KOPT-K1 (cell line): ENCODE measurements around the gene CSNK1A1.
"Not testable (repeated sequence)": the region's sequence is repeated elsewhere in the genome, so short reads cannot be mapped to it uniquely, and the experiment has no call there.

ENCODE experiments used
- H3K27ac ChIP-seq: fragments of 200-600 bp; sonication (generic); 2 replicates; pipeline ENCODE4 v1.5.1; 2016; ENCODE audit warnings: antibody characterized with exemption, mild to moderate bottlenecking, low read depth, low read length; ENCODE audit not compliant: poor library complexity, severe bottlenecking
- H3K36me3 ChIP-seq: fragments of 200-600 bp; sonication (generic); 2 replicates; pipeline ENCODE4 v1.5.1; 2017; ENCODE audit warnings: antibody characterized with exemption, mild to moderate bottlenecking, low read length, moderate library complexity; ENCODE audit not compliant: insufficient read depth
- H3K9me3 ChIP-seq: fragments of 200-600 bp; sonication (generic); 2 replicates; pipeline ENCODE4 v1.5.1; 2017; ENCODE audit warnings: antibody characterized with exemption, low read length, mild to moderate bottlenecking; ENCODE audit not compliant: insufficient read depth, poor library complexity, severe bottlenecking

Gene CSNK1A1

DNA sequence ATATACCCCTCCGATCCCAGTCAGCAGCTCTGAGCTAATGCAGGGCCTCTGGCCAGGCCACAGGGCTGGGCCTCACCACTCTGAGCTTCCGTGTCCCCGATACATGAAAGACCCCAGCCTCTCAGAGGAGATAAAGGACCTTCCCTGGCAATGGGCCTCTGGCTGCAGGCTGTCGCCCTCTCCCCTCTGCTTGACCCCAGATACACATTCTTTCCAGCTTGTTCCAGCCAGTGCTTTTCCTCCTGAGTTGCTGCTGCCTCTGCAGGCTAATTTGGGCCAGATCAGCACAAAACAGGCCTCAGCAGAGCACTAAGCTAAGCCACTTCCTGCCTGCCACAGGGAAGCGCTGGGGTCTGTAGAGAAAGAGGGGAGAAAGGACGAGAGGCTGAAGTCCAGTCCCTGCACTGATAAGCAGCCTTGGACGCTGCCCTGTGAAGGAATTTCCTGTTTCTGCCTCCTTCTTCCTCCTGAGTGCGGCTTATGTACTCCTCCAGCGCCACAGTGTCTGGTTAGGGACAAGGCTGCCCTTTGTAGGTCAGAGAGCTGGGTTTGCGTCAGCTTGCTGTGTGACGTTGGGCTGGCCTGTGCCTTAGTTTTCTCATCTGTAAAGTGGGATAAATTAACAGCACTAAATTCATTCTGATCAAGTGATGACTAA lies 99.1 kb downstream of the CSNK1A1 start:
- Histone ChIP-seq H3K9me3 (no peaks in the 10 kb centered on the region), H3K36me3 (no peaks in the 10 kb centered on the region), H3K27ac (no peak overlapping the region)

DNA sequence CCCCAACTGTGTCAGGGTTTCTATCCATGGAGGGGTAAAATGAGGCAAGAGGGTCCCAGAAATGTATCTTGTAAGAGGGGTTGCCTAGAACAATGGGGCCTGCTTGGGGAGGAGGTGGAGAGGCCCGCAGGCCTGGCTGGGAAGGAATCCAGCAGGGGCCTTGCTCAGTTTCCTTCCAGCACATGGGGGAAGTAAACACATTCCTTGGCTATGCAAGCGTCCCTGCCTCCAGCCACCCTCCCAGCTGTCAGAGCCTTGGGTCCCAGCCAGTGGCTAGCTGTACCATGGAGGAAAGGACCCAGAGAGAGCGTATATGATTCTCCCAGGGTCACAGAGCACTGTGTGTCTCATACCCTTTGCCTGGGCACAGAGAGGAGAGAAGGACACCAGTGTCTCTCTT lies 101.0 kb downstream of the CSNK1A1 start:
- no peaks in the 10 kb centered on the region for H3K36me3 ChIP-seq
- no peak overlapping the region for H3K27ac ChIP-seq
- no peaks in the 10 kb centered on the region for H3K9me3 ChIP-seq

DNA sequence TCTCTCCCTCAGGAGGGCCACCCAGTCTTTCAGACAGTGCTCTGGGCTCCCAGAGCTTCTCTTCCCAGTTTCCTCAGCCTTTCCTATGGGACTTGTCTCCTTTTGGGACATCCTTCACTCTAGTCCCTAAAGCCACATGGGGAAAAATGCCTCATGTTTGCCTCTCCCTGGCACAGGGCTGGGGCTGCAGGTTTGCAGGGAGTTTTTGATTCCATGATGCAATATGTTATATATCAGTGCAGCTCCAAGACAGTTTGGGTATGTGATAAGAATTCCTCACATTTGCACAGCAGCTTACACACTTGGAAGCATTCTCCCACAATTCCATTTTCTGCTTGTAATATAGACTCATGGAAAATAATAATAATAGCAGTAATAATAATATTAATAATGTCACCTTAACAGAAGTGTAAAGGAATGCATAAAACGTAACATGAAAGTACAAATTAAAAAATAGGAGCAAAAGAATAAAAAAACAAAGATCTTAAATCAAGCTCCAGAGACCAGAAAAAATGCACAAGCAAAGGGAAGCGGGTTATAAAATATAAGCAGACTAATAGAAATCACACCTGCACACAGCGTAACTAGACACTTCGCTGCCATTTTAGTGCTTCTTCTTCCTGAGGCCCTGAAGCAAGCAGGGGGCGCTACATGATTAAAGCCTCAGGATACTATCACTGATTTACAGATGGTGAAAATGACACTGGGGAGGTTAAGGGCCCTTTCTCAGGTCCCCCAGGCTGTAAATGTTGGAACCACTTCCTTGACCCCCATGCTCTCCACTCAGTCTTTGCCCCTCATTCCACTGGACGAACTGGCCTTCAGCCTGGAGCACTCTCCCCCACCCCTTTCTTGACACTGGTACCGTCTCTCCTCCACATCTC lies 102.2 kb downstream of the CSNK1A1 start:
- H3K36me3 ChIP-seq, result no peaks in the 10 kb centered on the region
- H3K9me3 ChIP-seq, result no peaks in the 10 kb centered on the region
- H3K27ac ChIP-seq, result no peak overlapping the region

DNA sequence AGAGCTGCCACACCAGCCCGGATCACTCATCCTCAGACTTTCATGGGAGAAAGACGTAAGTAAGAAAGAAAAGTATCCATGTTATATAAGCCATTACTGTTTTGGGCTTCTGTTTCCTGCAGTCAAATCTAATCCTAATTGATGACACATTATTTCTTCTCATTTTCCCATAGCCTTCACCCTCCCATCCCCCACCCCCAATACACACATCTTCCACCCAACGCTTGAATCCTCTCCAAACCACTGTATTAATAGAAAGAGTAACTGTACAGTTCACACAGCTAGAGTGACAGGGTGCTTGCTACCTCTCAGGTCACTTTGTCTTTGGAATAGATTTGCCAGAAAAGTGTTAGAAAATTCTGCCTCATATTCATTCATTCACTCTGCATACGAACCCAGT lies 102.8 kb downstream of the CSNK1A1 start:
- Histone ChIP-seq H3K9me3 (no peaks in the 10 kb centered on the region), H3K27ac (no peak overlapping the region), H3K36me3 (no peaks in the 10 kb centered on the region)

DNA sequence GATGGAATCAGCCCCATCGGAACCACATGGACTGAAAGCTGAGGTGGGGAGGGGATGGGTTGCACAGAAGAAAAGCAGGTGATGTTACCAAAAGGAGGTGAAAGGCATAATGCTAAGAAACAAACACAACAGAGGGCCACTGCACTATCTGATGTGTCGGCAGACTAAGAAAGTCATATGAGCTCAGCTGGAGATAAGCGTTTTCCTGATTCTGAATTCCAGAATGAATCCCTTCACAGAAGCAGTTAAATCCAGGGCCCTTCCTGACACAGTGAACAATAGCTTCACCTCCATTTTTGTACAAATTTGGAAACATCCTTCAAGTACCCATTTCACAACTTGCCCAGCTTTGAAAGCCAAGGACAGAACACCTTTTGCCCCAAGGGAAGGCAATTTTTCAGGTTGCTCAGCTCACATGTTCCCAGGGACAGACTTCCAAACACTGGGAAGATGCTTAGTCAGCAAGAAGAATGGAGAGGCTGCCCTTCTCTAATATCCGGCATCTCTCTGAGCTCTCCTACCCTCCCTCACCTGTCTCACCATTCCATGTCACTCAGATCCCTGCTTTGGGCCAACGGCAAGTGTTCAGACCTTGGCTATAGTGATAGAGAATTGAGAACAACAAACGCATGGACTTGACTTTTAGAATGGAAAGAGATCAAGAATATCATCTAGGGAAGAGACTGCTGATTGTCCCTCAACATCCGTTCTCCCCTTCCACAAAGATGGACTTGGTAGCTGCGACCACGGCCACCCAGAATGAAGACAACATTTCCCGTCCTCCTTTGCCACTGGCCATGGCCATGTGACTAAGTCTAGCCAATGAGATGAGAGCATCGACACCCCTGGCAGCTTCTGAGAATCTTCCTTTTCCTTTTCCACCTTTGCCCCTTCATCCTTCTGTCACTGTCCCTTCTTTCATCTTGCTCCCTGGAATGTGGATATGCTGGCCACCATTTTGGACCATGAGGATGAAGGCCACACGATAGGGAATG lies 103.6 kb downstream of the CSNK1A1 start:
- no peaks in the 10 kb centered on the region for H3K36me3 ChIP-seq
- no peak overlapping the region for H3K27ac ChIP-seq

DNA sequence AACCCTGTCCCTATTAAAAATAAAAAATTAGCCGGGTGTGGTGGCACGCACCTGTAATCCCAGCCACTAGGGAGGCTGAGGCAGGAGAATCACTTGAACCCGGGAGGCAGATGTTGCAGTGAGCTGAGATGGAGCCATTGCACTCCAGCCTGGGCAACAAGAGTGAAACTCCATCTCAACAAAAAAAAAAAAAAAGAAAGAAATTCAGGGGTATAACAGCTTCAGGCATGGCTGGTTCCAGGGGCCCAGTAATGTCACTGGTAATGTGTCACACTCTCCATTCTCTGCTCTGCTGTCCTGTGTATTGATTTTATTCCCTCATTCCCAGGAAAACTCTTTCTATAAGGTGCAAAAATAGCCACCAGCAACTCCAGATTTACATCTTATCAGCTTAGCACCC lies 104.4 kb downstream of the CSNK1A1 start:
- H3K36me3 ChIP-seq, H3K9me3 ChIP-seq, H3K27ac ChIP-seq: not testable (repeated sequence)

More for the DNA sequence above, 103.6 kb downstream of the CSNK1A1 start:
- no peaks in the 10 kb centered on the region for H3K9me3 ChIP-seq

DNA sequence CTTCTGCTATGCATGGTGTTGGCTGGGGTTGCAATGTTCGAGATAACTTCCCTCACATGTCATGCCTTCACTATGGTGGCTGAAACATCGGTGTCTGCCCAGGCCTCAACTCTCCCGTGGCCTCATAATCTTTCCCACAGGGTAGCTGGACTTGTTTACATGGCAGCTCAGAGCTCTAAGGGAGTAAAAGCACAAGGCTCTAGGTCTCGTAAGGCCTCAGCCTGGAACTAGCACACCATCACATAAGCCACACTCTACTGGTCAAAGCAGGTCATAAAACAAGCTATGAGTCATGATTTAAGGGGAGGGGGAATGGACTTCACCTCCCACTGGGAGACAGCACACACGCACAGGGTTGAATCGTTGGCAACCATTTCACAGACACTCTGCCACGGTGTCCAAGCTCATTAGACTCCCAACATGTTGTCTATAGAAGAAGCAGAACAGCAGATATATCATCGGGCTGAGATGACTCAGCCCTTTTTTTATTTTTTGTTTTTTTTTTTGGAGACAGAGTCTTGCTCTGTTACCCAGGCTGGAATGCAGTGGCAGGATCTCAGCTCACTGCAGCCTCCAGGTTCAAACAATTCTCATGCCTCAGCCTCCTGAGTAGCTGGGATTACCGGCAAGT lies 105.4 kb downstream of the CSNK1A1 start:
- no peaks in the 10 kb centered on the region for H3K9me3 ChIP-seq
- H3K36me3 ChIP-seq, result no peaks in the 10 kb centered on the region
- H3K27ac ChIP-seq, result no peak overlapping the region

DNA sequence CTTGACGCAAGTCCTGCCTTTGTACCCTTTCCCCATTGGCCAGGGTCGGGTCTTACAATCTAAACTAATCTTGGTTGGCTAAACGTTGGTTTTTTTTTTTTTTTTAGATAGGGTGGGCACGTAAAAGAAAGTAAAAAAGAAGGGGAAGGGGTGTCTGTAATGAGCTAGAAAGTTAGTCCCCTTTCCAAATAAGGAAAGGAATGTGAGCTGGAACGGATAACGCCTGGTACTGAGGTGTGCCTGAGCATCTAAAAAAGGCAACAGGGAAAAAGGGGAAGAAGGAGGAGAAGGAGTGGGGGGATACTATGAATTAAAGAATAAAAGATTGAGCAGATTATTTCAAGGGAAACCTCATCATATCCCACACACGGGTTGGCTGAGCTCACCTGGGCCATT lies 105.9 kb downstream of the CSNK1A1 start:
- no peak overlapping the region for H3K27ac ChIP-seq
- no peaks in the 10 kb centered on the region for H3K36me3 ChIP-seq
- H3K9me3 ChIP-seq, result no peaks in the 10 kb centered on the region

DNA sequence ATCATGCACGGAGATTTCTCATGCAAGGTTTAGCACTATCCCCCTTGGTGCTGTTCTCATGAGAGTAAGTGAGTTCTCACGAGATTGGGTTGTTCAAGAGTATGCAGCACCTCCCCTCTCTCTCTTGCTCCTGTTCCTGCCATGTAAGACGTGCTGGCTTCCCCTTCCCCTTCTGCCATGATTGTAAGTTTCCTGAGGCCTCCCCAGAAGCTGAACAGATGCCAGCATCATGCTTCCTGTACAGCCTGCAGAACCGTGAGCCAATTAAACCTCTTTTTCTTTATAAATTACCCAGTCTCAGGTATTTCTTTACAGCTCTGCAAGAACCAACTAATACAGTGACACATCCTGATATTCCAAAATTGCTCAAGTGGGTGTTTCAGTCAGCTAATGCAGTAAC lies 106.8 kb downstream of the CSNK1A1 start:
- not testable (repeated sequence) for H3K9me3 ChIP-seq, H3K27ac ChIP-seq, H3K36me3 ChIP-seq

DNA sequence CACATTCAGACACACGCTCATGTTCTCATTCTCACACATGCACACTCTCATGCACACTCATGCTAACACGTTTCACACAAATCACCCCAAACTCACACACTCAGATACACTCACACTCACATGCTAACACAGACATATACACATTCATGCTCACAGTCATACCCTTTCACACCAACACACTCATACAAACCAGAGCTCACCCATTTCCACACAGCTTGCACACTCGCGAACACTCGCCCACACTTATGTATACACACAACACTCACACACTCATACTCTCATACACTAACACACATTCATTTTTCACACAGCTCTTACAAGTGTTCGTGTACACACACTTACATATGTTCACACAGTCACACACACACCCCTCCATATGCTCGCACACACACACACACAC lies 108.0 kb downstream of the CSNK1A1 start:
- Histone ChIP-seq H3K9me3 (no peaks in the 10 kb centered on the region), H3K36me3 (no peaks in the 10 kb centered on the region), H3K27ac (no peak overlapping the region)

DNA sequence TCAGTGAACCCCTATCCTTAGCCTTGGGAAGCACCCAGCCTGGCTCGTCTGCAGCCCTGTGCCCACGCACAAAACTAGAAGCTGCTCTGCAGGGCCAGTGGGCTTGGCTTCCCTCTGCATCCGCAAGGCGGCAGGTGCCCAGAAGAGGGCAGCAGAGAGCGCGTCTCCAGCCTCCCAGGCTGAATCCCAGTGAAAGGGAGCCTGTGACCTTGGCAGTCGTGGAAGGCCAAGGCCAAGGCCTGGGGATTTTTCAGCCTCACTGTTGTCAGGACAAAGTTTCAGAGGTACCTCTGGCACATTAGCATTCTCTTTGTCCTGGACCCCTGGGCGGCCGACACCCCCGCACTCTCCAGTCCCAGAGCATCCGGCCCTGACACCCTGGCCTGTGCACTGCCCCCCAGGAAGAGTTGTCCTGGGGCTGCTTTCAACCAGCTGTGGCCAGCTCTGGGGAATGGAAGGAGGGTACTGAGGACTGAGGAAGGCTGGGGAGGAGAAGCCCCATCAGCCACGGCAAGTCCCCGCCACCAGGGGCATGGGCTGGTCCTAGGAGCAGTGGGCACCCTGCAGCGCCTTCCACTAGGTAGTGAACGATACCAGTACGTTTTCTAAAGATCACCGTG lies 108.6 kb downstream of the CSNK1A1 start:
- no peaks in the 10 kb centered on the region for H3K36me3 ChIP-seq
- H3K9me3 ChIP-seq, result no peaks in the 10 kb centered on the region
- H3K27ac ChIP-seq, result no peak overlapping the region
